Measurements from ENCODE around the gene FSIP1.

FSIP1 gene

DNA sequence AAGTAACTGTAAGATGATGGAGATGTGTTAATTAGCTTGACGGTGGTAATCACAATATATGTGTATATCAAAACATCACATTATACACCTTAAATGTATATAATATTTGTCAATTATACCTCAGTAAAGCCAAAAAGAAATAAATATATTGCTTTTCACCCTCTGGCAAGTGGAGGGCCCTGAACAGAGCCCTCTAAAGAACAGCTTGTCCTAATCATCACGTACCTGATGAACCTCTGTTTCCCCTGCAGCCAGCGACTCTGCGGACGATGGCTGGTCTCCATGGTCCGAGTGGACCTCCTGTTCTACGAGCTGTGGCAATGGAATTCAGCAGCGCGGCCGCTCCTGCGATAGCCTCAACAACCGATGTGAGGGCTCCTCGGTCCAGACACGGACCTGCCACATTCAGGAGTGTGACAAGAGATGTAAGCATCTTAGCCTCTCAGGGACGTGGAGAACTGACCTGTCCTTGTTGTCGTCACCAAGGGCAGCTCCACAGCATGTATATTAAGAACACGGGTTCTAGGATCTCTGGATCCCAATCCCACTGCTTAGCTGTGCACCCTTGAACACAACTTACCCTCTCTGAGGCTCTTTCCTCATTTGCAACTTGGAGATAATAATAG, 195.4 kb downstream of the FSIP1 start:
- TF ChIP-seq CTCF (conservative IDR thresholded peaks at IDR 0.05; ENCODE audit: low read depth, low read length), result no peak
- no peak for DNase-seq (ENCODE audit: low read depth)
- no peak overlapping the region for H3K4me3 ChIP-seq (ENCODE audit: low read depth, low read length)

- no peak overlapping the region for H3K4me3 ChIP-seq (ENCODE audit: low read depth, low read length)
- TF ChIP-seq CTCF (conservative IDR thresholded peaks at IDR 0.05; ENCODE audit: low read depth, low read length), result no peak
- peak; percentile 85 for DNase-seq (ENCODE audit: low read depth)
Observed at GRCh38 chr15:39586387-39587095, 196.1 kb downstream of the FSIP1 start.

DNA sequence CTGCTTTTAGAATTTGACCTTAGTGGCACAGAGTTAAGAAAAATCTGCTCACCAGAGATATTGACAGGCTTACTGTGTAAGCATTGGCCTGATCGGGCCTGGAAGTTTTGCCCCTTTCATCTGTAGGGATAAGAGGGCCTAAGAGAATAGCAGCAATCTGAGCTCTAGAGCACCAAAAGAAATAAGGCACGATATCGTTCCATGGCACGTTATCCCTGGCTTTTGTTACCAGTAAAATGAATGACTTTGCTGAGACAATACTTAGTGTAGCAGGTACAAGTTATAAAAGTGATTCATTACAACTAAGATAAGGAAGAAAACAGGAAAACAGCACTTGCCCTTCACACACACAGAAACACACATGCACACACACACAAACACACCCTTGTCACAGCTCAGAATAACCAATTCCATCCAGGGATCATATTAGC, 196.8 kb downstream of the FSIP1 start:
- DNase-seq (ENCODE audit: low read depth), result no peak
- no peak for TF ChIP-seq CTCF (conservative IDR thresholded peaks at IDR 0.05; ENCODE audit: low read depth, low read length)
- H3K4me3 ChIP-seq (ENCODE audit: low read depth, low read length), result no peak overlapping the region

DNA sequence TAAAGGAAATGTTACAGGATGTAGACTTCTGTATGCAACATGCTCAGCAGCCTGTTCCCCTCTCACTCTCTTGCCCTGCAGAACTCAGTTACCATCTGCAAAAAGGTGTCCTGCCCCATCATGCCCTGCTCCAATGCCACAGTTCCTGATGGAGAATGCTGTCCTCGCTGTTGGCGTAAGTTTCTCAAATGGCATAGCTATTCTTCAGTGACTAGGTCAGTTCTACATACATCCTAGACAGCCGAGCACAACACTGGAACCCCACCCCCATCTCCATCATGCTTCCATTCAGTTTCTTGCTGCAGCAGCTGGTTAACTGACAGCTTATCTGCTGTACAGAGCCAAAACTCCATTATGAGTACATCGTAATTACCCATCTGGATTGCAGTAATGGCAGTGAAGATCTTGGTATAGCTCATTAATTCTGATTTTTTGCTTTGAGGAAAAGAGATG, 197.2 kb downstream of the FSIP1 start:
- DNase-seq (ENCODE audit: low read depth), result no peak

GRCh38 chr15:39584662-39585388, 197.8 kb downstream of the FSIP1 start:
- DNase-seq (ENCODE audit: low read depth), result no peak
- H3K4me3 ChIP-seq (ENCODE audit: low read depth, low read length), result no peak overlapping the region
- no peak for TF ChIP-seq CTCF (conservative IDR thresholded peaks at IDR 0.05; ENCODE audit: low read depth, low read length)

More for the DNA sequence above, 197.2 kb downstream of the FSIP1 start:
- H3K4me3 ChIP-seq (ENCODE audit: low read depth, low read length), result no peak overlapping the region
- no peak for TF ChIP-seq CTCF (conservative IDR thresholded peaks at IDR 0.05; ENCODE audit: low read depth, low read length)

- DNase-seq (ENCODE audit: low read depth), result no peak
- no peak for TF ChIP-seq CTCF (conservative IDR thresholded peaks at IDR 0.05; ENCODE audit: low read depth, low read length)
- H3K4me3 ChIP-seq (ENCODE audit: low read depth, low read length), result no peak overlapping the region
Observed at GRCh38 chr15:39584266-39584659, 198.4 kb downstream of the FSIP1 start.
